Activated naive CD4-positive, alpha-beta T cell treated with Interleukin-2 at 50 U/mL for 16 hours (primary cell): ENCODE measurements around the gene HK1.

Experiments
- DNase-seq: peaks from one replicate; pipeline ENCODE4 v3.0.0-alpha.2; 2020

The HK1 gene

DNA sequence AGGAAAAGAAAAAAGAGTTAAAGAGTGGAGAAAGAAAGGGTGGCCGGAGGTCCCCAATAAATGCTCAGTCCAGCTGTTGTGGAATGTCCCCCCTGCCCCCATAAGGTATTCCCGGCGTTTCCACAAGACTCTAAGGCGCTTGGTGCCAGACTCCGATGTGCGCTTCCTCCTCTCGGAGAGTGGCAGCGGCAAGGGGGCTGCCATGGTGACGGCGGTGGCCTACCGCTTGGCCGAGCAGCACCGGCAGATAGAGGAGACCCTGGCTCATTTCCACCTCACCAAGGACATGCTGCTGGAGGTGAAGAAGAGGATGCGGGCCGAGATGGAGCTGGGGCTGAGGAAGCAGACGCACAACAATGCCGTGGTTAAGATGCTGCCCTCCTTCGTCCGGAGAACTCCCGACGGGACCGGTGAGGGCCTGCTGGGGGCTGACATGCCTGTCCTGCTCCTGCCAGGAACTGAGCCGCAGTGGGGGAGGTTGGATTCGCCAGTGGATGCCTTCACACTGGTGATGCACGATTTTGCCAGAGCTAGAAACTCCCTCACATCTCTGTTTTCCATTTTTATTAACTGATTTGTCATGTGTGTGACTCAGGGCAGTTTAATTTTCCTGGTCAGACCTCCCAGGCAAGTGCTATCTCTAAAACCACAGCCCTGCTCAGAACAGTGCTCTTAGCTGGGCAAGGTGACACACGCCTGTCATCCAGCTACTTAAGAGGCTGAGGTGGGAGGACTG, 104.3 kb downstream of the HK1 start:
- no peak for DNase-seq

DNA sequence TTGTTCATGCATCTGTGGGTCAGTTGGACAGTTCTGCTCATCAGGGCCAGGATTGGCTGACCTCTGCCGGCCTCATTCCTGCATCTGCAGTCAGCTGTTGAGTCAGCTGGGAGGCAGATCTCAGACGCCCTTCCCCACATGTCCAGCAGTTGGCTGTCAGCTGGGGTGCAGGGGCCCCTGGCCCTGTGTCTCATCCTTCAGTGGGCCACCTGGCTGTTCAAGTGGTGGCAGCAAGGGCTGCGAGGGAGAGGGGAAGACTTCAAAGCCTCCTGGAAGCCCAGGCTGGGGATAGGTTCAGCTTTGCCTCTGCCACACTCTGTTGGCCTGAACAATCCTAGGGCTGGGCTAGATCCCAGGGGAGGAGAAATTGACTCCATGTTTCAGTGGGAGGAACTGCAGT, 105.3 kb downstream of the HK1 start:
- no peak for DNase-seq

DNA sequence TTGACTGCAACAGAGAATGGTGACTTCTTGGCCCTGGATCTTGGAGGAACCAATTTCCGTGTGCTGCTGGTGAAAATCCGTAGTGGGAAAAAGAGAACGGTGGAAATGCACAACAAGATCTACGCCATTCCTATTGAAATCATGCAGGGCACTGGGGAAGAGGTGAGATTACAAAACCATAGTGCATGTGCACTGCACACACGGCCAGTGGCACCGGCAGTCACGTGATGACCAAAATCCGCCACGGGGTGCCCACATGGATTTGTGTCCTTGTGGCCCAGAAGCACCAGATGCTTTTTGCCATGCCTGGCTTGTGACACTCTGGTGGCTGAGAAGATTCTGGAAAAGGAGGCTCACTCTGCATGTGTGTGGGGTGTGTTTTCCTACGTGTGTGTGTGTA, 106.0 kb downstream of the HK1 start:
- DNase-seq = no peak

DNA sequence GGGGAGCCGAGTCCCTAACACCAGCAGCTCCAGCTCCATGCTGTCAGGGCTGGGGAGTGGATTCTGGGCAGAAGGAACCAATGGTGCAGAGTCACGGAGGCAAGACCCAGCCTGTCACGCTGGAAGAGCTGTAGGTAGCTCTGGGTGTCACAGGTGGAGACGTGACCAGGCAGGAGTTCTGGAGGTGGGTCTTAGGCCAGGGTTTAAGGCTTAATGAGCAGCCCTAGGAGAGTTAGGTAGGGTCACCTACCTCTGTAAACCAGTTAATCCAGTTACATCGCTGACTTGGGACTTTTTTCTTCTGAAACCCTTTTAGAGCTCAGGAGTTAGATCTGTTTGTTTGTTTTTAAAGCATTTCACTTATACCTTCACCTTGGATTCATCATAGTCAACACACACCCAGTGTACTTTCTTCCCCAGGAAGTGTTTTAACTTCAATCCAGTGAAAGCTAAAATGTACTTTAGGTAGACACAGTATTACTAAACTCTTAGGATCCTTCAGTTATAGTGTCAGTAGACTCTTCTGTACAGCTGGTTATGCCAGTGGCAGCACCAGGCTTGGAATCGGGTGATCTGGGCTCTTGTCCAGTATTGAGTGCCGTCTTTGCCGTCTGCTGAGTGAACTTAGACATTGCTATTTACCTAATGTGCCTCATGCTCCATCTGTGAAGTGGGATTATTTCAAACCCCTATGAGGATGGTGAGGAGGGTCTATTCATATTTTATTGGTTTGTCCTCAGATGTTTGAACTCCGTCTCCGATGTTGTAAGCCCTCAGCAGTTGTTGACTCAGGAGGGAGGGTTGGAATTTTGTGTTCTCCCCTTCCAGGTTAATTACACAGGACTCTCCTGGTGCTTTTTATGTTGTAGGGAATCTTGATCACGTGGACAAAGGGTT, 107.4 kb downstream of the HK1 start:
- DNase-seq = no peak

DNA sequence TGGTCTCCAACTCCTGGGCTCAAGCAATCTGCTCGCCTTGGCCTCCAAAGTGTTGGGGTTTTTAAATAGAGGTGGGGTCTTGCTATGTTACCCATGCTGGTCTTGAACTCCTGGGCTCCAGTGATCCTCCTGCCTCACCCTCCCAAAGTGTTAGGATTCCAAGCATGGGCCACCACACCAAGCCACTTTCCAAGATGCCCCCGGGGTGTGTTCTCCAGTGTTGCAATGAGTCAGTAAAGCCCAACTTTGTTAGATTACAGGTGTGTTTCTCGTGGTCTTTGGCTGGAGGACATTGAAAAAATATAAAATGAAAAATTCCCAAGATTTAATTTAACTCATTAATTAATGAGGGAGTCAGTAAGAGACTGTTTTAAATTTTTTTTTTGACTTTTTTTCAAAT, 109.2 kb downstream of the HK1 start:
- DNase-seq = no peak

DNA sequence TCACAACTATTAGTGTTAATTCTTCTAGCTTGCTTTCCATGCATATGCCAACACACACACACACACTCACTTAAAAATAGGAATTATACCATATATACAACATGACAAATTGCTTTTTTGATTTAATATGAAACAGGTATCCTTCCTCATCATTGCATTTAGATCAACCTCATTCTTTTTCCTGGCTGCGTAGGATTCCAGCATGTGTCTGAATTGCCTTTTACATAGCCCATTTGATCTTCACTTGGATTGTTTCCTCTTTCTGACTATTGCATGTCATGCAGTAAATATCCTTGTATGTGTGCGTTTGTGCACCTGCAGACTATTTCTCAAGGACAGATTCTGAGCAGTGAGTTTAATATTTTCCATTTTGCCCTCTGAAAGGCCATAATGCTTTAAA, 110.2 kb downstream of the HK1 start:
- no peak for DNase-seq

DNA sequence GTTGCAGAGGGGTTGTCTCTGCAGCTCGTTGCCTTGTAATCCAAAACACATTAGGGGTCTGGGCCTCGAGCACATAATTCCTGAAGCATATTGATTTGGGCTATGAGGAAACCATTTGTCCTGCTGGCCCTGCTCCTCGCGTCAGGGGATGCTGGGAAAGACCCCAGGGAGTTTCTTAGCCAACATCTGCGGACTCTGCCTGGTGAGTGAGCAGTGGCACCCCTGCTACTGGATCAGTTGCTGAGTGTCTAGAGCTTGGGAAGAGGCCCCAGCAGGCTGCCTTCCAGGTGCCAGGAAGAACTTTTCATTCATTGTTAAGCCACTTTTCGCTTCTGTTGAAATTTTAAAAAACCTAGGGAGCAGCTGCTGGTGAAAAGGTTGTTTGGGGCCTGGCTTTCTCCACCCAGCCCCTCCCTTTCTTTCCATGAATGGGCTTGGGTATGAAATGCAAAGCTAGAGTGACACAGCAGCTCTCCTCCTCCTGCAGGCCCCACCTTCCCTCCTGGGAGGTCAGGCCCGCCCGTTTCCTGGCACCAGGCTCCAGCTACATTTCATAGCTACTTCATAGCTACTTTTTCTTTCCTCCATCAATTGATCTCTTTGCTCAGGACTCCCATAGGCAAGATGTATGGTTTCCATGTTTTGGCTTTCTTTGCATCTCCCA, 111.7 kb downstream of the HK1 start:
- no peak for DNase-seq

DNA sequence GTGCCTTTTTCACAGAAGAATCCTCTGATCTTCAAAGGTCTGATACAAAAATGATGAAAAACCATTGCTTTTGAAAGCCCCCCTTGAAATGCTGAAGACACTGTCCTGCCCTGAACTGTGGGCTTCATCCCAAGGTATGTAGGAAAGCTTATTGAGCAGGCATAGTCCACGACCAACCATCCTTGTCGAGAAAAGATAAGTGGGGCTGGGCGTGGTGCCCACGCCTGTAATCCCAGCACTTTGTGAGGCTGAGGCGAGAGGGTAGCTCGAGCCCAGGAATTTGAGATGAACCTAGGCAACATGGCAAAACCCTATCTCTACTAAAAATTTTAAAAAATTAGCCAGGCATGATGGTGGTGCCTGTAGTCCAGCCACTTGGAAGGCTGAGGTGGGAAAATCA, 112.9 kb downstream of the HK1 start:
- DNase-seq = no peak

DNA sequence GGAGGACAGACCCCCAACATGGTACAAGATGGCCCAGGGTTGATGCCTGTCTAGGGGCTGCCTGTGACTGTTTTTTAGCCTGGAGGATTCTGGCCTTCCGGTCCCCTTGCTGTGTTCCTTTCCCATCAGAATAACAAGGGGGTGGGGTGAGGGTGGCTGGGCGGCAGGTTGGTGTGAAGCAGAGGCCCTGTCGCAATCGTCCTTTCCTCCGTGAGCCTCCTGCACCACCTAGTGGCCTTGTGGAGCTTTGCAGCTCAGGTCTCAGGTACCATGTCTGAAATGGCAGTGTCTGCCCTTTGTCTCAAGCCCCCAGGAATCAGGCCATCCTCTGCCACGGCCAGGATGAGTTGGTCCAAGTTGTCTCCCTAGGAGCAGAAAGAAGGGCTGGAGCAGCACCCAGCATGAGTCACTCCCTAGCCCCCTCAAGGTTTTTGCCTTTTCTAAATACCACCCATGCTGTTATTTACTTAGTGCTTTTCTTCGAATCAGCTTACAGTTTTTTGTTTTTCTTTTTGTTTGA, 114.2 kb downstream of the HK1 start:
- peak; percentile 81 for DNase-seq

DNA sequence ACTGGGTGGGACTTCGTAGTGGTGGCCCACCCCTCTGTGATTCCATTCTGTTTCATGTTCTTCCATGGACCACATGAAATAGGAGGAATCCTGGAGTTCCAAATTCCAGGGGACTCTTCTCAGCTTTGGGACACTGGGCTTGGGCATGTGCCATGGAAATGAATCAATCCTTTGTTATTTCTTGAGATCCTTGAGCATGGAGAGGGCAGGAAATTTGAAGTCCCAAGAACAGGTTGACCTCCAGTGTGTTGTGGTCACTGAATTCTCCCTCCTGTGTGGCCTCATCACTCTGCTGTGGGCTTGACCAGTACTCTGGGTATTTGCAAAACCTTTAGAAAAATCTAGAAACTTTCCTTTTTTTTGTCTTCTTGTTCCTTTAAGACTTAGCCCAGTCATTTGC, 115.7 kb downstream of the HK1 start:
- DNase-seq = no peak

DNA sequence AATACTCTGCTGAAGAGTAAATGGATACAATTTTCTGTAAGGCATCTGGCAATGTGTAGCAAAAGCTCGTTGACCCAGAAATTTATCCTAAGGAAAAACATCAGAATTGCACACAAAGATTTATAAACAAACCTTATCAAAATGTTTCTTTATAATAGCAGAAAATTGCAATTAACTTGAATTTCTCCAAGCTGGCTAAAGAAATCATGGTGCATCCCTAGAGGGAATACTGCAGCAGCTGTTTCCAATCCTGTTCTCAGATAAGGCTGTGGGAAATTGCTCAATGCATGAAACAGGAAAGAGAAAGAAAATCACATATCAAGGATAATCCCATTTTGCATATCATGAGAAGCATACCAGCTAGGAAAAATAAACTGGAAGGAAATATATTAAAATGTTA, 119.7 kb downstream of the HK1 start:
- DNase-seq = no peak

DNA sequence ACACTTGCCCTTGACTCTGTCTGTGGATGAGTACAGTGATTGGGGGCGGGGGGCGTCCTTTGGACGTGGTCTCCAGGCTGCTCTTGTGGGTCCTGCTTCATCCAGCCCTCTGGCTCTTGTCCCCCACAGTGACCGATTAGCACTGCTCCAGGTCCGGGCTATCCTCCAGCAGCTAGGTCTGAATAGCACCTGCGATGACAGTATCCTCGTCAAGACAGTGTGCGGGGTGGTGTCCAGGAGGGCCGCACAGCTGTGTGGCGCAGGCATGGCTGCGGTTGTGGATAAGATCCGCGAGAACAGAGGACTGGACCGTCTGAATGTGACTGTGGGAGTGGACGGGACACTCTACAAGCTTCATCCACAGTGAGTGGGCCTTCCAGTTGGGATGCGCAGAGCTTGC, 120.2 kb downstream of the HK1 start:
- DNase-seq = no peak

DNA sequence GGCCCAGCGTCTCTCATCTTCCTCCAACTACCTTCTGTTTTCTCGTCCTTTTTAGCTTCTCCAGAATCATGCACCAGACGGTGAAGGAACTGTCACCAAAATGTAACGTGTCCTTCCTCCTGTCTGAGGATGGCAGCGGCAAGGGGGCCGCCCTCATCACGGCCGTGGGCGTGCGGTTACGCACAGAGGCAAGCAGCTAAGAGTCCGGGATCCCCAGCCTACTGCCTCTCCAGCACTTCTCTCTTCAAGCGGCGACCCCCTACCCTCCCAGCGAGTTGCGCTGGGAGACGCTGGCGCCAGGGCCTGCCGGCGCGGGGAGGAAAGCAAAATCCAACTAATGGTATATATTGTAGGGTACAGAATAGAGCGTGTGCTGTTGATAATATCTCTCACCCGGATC, 122.6 kb downstream of the HK1 start:
- no peak for DNase-seq

DNA sequence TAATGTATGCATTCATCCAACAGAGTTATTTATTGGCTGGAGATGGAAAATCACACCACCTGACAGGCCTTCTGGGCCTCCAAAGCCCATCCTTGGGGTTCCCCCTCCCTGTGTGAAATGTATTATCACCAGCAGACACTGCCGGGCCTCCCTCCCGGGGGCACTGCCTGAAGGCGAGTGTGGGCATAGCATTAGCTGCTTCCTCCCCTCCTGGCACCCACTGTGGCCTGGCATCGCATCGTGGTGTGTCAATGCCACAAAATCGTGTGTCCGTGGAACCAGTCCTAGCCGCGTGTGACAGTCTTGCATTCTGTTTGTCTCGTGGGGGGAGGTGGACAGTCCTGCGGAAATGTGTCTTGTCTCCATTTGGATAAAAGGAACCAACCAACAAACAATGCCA, 123.1 kb downstream of the HK1 start:
- DNase-seq = no peak

DNA sequence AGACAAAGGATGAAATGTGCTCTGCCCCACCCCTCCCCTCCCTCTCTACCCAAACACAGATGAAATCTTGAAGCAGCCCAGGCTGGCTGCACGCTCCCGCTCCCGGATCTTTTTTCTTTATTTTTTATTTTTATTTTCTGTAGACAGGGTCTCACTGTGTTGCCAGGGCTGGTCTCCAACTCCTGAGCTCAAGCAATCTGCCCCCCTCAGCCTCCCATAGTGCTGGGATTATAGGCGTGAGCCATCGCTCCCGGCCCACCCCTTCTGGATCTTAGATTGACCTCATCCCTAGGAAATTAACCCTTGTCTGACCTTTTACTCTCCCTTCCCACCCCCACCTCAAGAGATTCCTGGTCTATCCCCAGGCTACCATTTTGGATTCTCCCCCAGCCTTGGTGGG, 124.1 kb downstream of the HK1 start:
- no peak for DNase-seq

DNA sequence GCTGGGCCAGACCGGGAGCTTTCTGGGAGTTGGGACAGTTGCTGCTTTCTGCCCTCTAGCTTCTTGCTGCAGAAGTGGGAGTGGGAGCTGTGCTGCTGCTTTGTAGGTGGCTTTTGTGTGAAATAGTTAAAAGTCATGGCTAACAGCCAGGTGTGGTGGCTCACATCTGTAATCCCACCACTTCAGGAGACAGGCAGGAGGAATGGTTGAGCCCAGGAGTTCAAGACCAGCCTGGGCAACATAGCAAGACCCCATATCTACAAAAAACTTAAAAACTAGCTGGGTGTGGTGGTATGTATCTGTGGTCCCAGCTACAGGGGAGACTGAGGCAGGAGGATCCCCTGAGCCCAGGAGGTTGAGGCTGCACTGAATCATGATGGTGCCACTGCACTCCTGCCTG, 124.8 kb downstream of the HK1 start:
- DNase-seq = no peak

DNA sequence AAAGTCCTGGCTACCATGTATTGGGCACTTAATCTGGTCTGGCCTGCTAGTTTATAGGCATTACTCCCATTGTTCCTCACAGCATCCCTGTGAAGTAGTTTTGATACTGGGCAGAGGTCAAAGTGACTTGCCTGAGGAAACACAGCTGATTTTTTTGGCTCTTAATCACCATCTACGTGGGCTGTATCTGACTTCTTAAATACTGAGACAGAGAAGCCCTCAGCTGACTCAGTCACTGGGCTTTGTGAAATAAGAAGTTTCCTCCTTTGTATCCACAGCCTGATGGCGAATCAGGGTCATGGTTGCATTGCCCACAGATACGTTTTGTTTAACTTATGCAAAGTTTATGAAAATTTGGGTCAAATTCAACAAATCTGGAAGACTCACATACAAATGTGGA, 125.2 kb downstream of the HK1 start:
- DNase-seq = no peak

DNA sequence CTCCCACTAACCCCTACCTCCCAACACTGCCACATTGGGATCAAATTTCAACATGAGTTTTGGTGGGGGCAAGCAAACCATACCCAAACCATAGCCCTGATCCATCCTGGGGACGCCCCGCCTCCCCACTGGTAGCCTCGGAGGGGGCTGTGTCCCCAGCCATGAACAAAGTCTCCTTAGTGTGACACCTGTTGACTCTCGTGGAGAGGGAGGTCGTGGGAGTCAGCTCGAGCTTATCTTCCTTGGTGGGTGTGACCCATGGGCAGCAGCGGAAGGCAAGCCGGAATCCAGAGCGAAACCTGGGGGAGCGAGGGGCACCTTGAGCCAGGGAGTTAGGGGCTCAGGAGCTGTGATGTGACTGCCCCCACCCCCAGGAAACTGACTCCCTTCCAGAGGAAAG, 126.5 kb downstream of the HK1 start:
- DNase-seq = no peak

DNA sequence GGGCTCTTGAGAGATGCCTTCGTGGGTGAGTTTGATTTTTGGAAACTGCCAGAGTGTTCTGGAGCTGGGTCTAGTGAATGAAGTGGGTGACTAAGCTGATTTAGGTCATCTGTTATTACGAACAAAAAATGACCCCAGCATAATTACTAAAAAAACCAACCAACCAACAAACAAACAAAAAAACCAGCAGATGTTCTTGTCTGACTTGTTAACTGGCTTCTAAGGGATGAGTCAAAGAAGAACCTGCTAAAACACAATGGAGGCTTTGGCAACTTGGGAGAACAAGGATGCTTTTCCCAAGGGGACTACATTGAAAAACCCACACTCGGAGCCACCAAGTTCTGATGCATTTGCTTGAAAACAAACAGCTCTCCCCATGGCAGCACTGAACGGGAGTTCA, 126.9 kb downstream of the HK1 start:
- DNase-seq = no peak

DNA sequence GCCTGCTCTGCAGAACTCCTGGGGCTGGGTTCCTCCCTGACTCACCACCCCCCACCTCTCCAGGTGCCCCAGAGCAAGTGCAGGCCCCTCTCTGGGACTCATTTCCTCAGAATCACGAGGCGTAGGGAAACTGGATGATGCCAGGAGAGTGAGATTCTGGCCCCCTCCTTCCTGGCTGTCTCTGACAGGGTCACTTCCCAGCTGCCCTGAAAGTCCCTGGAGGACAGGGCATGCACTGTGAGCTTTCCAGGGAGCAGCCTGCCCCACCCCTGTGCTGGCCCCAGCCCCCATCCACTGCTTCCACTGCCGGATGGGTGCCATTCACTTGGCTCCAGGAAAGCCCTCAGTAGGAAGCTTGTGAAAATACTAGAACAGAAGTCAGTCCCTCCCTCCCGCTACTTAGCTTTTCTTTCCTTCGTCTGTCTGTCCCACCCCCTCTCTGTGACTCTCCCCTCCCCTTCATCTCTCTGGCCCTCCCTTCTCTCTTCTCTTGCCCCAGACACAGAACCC, 128.1 kb downstream of the HK1 start:
- DNase-seq = no peak

DNA sequence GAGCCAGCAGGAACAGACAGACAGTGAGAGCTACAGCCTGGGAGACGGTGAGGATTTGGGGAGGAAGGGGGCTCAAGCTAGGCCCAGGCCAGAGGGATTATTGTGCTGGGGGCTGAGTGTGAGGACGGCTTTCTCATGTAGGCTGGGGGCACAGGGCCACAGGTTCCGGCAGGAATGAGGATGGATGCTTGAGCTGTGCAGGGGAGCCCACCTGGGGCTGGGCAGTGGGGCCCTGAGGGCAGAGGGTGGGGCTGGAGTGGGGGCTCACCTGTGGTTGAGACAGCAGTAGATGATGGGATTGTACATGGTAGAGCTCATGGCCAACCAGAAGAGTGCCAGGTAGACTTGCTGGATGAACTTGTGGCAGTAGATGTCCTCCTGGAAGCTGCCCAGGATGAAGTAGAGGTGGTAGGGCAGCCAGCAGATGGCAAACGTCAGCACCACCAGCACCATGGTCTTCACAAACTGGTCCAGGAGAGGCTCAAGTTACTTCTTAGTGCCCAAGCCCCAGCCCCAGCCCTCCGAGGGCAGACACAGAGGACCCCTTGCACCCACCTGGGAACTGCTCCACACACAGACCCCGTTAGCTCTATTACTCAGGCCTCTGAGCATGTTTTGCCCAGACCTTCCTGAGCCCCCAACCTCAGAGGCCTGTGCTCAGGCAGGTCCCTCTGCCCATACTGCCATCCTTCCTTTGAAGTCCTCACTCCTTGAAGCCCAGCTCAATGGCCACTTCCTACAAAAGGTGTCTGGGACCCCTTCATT, 128.7 kb downstream of the HK1 start:
- DNase-seq = no peak

DNA sequence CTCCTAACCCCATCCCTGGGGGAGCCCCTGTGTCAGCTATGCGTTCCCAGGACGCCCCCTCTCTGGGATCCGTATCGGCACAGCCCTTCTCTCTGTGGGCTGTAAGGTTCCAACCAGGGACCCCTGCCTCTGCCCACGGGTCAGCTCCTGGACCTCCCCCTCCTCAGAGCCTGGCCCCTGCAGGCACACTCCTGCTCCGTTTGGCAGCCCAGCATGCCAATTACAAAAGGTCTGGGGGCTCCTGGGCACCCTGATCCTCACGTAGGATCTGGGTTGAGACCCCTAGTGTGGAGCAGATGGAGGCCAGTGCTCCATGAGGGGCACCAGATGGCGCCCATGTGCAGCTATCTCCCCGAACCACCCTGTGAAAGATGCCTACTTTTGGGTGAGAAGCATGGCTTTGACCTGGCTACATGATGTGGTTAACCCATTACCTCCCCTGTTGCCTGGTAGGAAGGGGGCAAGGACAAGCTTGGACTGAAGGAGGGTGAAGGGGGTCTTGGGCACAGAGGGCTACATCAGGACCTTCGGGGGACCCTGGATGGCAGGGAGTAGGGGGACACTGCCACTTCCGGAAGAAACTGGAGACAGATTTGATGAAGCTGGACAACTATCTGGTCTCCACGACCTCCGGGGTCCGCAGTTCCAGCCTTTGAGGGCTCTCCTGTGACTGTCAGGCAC, 129.5 kb downstream of the HK1 start:
- DNase-seq = peak; percentile 17
